Measurements from ENCODE around the gene SLC2A1. TPM values are rescaled to one million over a fixed set of nuclear protein-coding genes. Genes with fewer than 3 reads are reported as not detected.

SLC2A1 gene
- total RNA-seq, 1 experiment from 2014 or later, result 83.8 TPM

GRCh38 chr1:42943728-42944127 lies 14.9 kb downstream of the SLC2A1 start:
- no peak overlapping the region for H3K9ac ChIP-seq (ENCODE audit: low read length)
- no peak overlapping the region for H3K4me2 ChIP-seq (ENCODE audit: low read depth, low read length, poor library complexity, severe bottlenecking)
- peaks cover 97% of the 10 kb centered on the region for H3K79me2 ChIP-seq (ENCODE audit: low read length)
- peaks cover 92% of the 10 kb centered on the region for H4K20me1 ChIP-seq (ENCODE audit: insufficient read depth, low read depth, low read length)
- no peak for DNase-seq
- H2AFZ ChIP-seq (ENCODE audit: low read length), result no peak overlapping the region
- H3K4me1 ChIP-seq (ENCODE audit: low read length), result peaks cover 92% of the 10 kb centered on the region
- H3K27me3 ChIP-seq (ENCODE audit: low read length), result no peaks in the 10 kb centered on the region
- no peaks in the 10 kb centered on the region for H3K9me2 ChIP-seq (replicated peaks; ENCODE audit: insufficient read depth, low read length)
- H3K4me3 ChIP-seq (ENCODE audit: low read length), result no peak overlapping the region
- no peak overlapping the region; the same call in 1 of the 2 replicates for H3K27ac ChIP-seq (ENCODE audit: low read length)
- no peaks in the 10 kb centered on the region for H3K9me3 ChIP-seq (ENCODE audit: low read length)
- H3K36me3 ChIP-seq (ENCODE audit: insufficient read depth, low read length), result peaks cover 36% of the 10 kb centered on the region

GRCh38 chr1:42943166-42943565 lies 15.5 kb downstream of the SLC2A1 start:
- Histone ChIP-seq H3K4me3 (ENCODE audit: low read length) (no peak overlapping the region), H3K27ac (ENCODE audit: low read length) (peak overlapping the region; percentile 64; the same call in 1 of the 2 replicates), H2AFZ (ENCODE audit: low read length) (no peak overlapping the region), H3K9ac (ENCODE audit: low read length) (no peak overlapping the region), H3K27me3 (ENCODE audit: low read length) (no peaks in the 10 kb centered on the region), H3K9me2 (replicated peaks; ENCODE audit: insufficient read depth, low read length) (no peaks in the 10 kb centered on the region), H3K4me2 (ENCODE audit: low read depth, low read length, poor library complexity, severe bottlenecking) (no peak overlapping the region), H3K4me1 (ENCODE audit: low read length) (peaks cover 93% of the 10 kb centered on the region), H4K20me1 (ENCODE audit: insufficient read depth, low read depth, low read length) (peaks cover 91% of the 10 kb centered on the region), H3K79me2 (ENCODE audit: low read length) (peaks cover 97% of the 10 kb centered on the region), H3K36me3 (ENCODE audit: insufficient read depth, low read length) (peaks cover 38% of the 10 kb centered on the region), H3K9me3 (ENCODE audit: low read length) (no peaks in the 10 kb centered on the region)
- no peak for DNase-seq

GRCh38 chr1:42942444-42942843 lies 16.2 kb downstream of the SLC2A1 start:
- Histone ChIP-seq H3K4me2 (ENCODE audit: low read depth, low read length, poor library complexity, severe bottlenecking) (no peak overlapping the region), H2AFZ (ENCODE audit: low read length) (no peak overlapping the region), H3K4me1 (ENCODE audit: low read length) (peaks cover 93% of the 10 kb centered on the region), H3K27me3 (ENCODE audit: low read length) (no peaks in the 10 kb centered on the region), H3K9me3 (ENCODE audit: low read length) (no peaks in the 10 kb centered on the region), H3K9ac (ENCODE audit: low read length) (no peak overlapping the region), H3K4me3 (ENCODE audit: low read length) (no peak overlapping the region), H3K27ac (ENCODE audit: low read length) (peak overlapping the region; percentile 64), H4K20me1 (ENCODE audit: insufficient read depth, low read depth, low read length) (peaks cover 89% of the 10 kb centered on the region), H3K9me2 (replicated peaks; ENCODE audit: insufficient read depth, low read length) (no peaks in the 10 kb centered on the region), H3K79me2 (ENCODE audit: low read length) (peaks cover 97% of the 10 kb centered on the region), H3K36me3 (ENCODE audit: insufficient read depth, low read length) (peaks cover 45% of the 10 kb centered on the region)
- peak; percentile 56 for DNase-seq

GRCh38 chr1:42941640-42942330 lies 16.9 kb downstream of the SLC2A1 start:
- H3K4me3 ChIP-seq (ENCODE audit: low read length), result no peak overlapping the region
- H3K27ac ChIP-seq (ENCODE audit: low read length), result peak overlapping the region; percentile 64
- H3K9ac ChIP-seq (ENCODE audit: low read length), result no peak overlapping the region
- no peak for DNase-seq
- H3K4me1 ChIP-seq (ENCODE audit: low read length), result peaks cover 93% of the 10 kb centered on the region
- no peak overlapping the region for H2AFZ ChIP-seq (ENCODE audit: low read length)
- H3K9me2 ChIP-seq (replicated peaks; ENCODE audit: insufficient read depth, low read length), result no peaks in the 10 kb centered on the region
- H3K4me2 ChIP-seq (ENCODE audit: low read depth, low read length, poor library complexity, severe bottlenecking), result no peak overlapping the region
- no peaks in the 10 kb centered on the region for H3K9me3 ChIP-seq (ENCODE audit: low read length)
- H3K79me2 ChIP-seq (ENCODE audit: low read length), result peaks cover 97% of the 10 kb centered on the region
- no peaks in the 10 kb centered on the region for H3K27me3 ChIP-seq (ENCODE audit: low read length)
- H3K36me3 ChIP-seq (ENCODE audit: insufficient read depth, low read length), result peaks cover 51% of the 10 kb centered on the region
- H4K20me1 ChIP-seq (ENCODE audit: insufficient read depth, low read depth, low read length), result peaks cover 86% of the 10 kb centered on the region

GRCh38 chr1:42940851-42941639 lies 17.6 kb downstream of the SLC2A1 start:
- Histone ChIP-seq H3K4me2 (ENCODE audit: low read depth, low read length, poor library complexity, severe bottlenecking) (no peak overlapping the region), H3K36me3 (ENCODE audit: insufficient read depth, low read length) (peaks cover 55% of the 10 kb centered on the region), H3K9ac (ENCODE audit: low read length) (no peak overlapping the region), H3K27me3 (ENCODE audit: low read length) (no peaks in the 10 kb centered on the region), H3K9me2 (replicated peaks; ENCODE audit: insufficient read depth, low read length) (no peaks in the 10 kb centered on the region), H4K20me1 (ENCODE audit: insufficient read depth, low read depth, low read length) (peaks cover 86% of the 10 kb centered on the region), H3K4me1 (ENCODE audit: low read length) (peaks cover 93% of the 10 kb centered on the region), H3K9me3 (ENCODE audit: low read length) (no peaks in the 10 kb centered on the region), H3K4me3 (ENCODE audit: low read length) (no peak overlapping the region), H3K79me2 (ENCODE audit: low read length) (peaks cover 97% of the 10 kb centered on the region), H2AFZ (ENCODE audit: low read length) (no peak overlapping the region), H3K27ac (ENCODE audit: low read length) (0 out of 2 replicates have a peak overlapping the region, but pooled peaks have one; percentile 64)
- no peak for DNase-seq

- Histone ChIP-seq H3K79me2 (ENCODE audit: low read length) (peaks cover 97% of the 10 kb centered on the region), H3K9me3 (ENCODE audit: low read length) (no peaks in the 10 kb centered on the region), H3K27me3 (ENCODE audit: low read length) (no peaks in the 10 kb centered on the region), H3K36me3 (ENCODE audit: insufficient read depth, low read length) (peaks cover 63% of the 10 kb centered on the region), H3K9me2 (replicated peaks; ENCODE audit: insufficient read depth, low read length) (no peaks in the 10 kb centered on the region), H3K4me3 (ENCODE audit: low read length) (no peak overlapping the region), H3K4me1 (ENCODE audit: low read length) (peaks cover 94% of the 10 kb centered on the region), H4K20me1 (ENCODE audit: insufficient read depth, low read depth, low read length) (peaks cover 77% of the 10 kb centered on the region), H3K9ac (ENCODE audit: low read length) (peak overlapping the region; percentile 13; the same call in 1 of the 2 replicates), H2AFZ (ENCODE audit: low read length) (no peak overlapping the region), H3K27ac (ENCODE audit: low read length) (0 out of 2 replicates have a peak overlapping the region, but pooled peaks have one; percentile 22), H3K4me2 (ENCODE audit: low read depth, low read length, poor library complexity, severe bottlenecking) (no peak overlapping the region)
- DNase-seq, result no peak
Measured at GRCh38 chr1:42938645-42939615, 19.7 kb downstream of the SLC2A1 start.

GRCh38 chr1:42937836-42938644 lies 20.6 kb downstream of the SLC2A1 start:
- no peaks in the 10 kb centered on the region for H3K9me3 ChIP-seq (ENCODE audit: low read length)
- DNase-seq, result no peak
- H3K9ac ChIP-seq (ENCODE audit: low read length), result no peak overlapping the region; the same call in 1 of the 2 replicates
- H3K79me2 ChIP-seq (ENCODE audit: low read length), result peaks cover 96% of the 10 kb centered on the region
- no peaks in the 10 kb centered on the region for H3K9me2 ChIP-seq (replicated peaks; ENCODE audit: insufficient read depth, low read length)
- H3K4me3 ChIP-seq (ENCODE audit: low read length), result no peak overlapping the region
- H3K36me3 ChIP-seq (ENCODE audit: insufficient read depth, low read length), result peaks cover 56% of the 10 kb centered on the region
- H3K4me2 ChIP-seq (ENCODE audit: low read depth, low read length, poor library complexity, severe bottlenecking), result peak overlapping the region; percentile 7
- H4K20me1 ChIP-seq (ENCODE audit: insufficient read depth, low read depth, low read length), result peaks cover 72% of the 10 kb centered on the region
- no peaks in the 10 kb centered on the region for H3K27me3 ChIP-seq (ENCODE audit: low read length)
- peak overlapping the region; percentile 33 for H3K27ac ChIP-seq (ENCODE audit: low read length)
- H2AFZ ChIP-seq (ENCODE audit: low read length), result no peak overlapping the region
- peaks cover 94% of the 10 kb centered on the region for H3K4me1 ChIP-seq (ENCODE audit: low read length)
